NCI-H146 treated with DMSO at 0.1 percent for 48 hours (cell line): Measurements from ENCODE around the gene PDGFA.
A peak's percentile ranks its signal among the peaks of the same experiment; 100 is the strongest.

Experiments used
- DNase-seq: peaks from one replicate; lab custom pipeline; 2025; ENCODE audit not compliant: unreplicated experiment; lab: John Stamatoyannopoulos, UW

Gene PDGFA

GRCh38 chr7:537911-538634 lies 18.4 kb upstream of the PDGFA start:
- DNase-seq, result no peak

- no peak for DNase-seq
These were observed 16.6 kb upstream of the PDGFA start for GRCh38 chr7:536231-536630.

GRCh38 chr7:534959-535358 lies 15.3 kb upstream of the PDGFA start:
- no peak for DNase-seq

- no peak for DNase-seq
These were observed 14.4 kb upstream of the PDGFA start for GRCh38 chr7:534075-534474.

DNA sequence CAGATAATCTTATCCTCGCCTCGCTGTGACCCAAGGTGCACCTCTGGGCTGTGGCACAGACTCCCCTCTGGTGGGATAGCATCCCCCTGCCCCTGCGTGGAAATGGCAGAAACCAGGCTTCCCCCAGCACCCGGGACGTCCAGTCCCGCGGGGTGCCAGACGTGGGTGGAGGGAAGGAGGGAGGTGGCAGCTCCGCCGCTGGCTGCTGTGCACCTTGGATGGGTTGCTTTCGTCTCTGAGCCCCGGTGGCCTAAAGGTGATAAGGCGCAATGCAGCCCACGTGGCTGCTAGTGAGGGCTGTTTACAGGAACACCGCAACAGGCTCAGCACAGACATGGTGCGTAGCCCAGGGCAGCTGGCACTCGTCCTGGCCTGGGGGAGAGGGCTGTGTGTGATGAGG lies 13.6 kb upstream of the PDGFA start:
- DNase-seq, result no peak

DNA sequence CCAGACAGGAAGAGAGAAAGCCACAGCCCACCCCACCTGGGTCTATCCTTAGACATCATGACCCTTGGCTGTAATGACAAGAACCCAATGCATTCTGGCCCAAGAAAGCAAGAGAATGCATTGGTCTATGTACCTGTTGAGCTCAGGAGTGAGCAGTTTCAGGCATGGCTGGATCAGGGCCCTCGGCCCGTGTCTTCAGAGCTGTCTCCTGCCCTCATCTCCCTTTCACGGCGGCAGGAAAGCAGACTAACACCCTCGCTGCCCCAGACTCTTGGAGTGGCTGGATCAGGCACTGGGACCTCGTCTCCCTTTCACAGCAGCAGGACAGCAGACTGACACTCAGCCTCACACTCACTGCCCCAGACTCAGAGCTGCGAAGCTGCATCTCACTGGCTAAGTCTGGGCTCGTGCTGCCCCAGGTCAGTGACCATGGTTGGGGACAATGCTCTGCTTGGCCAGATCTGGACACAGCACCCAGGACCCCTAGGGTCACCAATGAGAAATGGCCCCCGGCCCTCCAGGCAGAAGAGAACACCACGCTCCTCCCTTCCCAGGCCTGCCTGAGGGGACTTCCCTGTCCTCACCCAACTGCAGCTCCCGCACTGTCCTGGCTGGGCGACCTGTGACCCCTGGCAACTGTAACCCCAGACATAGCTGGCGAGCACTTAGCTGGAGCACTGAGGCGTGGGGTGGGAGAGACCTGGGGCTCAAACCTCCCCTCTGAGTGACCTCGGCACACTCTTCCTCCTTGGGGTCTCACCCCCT lies 12.9 kb upstream of the PDGFA start:
- no peak for DNase-seq

GRCh38 chr7:531777-532176 lies 12.1 kb upstream of the PDGFA start:
- DNase-seq, result no peak

- DNase-seq, result no peak
These were observed 8.8 kb upstream of the PDGFA start for GRCh38 chr7:528451-528850.

DNA sequence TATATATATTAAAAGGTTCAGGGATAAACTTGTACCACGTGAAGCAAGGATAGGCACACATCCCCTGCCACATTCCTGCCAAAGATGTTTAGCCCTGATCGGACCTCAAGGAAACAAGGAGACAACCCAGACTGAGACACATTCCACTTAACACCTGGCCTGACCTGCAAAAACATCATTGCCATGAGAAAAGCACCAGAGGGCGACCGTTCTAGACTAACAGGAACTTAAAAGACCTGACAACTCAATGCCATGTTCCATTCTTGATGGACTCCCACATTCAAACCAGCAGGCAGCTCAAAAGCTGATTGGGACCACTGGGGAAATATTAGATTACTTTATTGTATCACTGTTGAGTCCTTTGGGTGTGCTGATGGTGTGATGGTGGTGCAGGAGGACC lies 8.1 kb upstream of the PDGFA start:
- DNase-seq, result no peak

GRCh38 chr7:526460-527034 lies 6.9 kb upstream of the PDGFA start:
- no peak for DNase-seq

DNA sequence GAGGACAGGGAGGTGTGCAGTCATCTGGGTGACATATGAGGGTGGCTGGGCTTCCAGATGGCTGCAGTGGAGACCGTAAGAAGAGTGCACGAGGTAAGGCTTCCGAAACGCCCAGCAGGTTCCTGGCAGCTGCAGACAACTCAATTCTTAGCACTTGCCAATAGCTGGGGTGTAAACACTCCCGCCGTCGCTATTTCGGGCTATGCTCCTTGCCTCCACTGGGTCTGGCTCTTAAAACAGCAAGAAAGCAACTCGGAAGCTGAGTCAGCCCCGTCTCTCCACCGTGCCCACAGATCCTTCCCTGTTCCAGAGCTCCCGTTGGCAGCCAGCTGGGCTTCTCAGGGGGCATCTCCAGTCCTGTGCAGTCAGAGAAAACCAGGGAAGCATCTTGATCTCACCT lies 6.1 kb upstream of the PDGFA start:
- no peak for DNase-seq

DNA sequence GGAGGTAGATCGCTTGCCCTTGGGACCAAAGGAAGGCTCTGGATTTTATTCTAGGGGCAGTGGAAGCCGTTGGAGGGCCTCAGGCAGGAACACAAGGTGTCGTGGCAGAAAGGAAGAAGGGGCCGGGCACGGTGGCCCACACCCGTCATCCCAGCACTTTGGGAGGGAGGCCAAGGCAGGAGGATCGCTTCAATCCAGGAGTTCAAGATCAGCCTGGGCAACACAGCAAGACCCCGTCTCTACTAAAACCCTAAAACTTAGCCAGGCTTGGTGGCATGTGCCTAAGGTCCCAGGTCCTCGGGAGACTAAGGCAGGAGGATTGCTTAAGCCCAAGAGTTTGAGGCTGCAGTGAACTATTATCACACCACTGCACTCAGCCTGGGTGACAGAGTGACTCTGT lies 5.2 kb upstream of the PDGFA start:
- DNase-seq, result no peak

GRCh38 chr7:523347-524336 lies 4.0 kb upstream of the PDGFA start:
- DNase-seq, result no peak

GRCh38 chr7:522951-523314 lies 3.3 kb upstream of the PDGFA start:
- no peak for DNase-seq

- DNase-seq, result no peak
These were observed 2.7 kb upstream of the PDGFA start for GRCh38 chr7:522071-522950.

- no peak for DNase-seq
These were observed 1.8 kb upstream of the PDGFA start for GRCh38 chr7:521221-522070.

GRCh38 chr7:520503-521161 lies 986 bp upstream of the PDGFA start:
- DNase-seq, result no peak

DNA sequence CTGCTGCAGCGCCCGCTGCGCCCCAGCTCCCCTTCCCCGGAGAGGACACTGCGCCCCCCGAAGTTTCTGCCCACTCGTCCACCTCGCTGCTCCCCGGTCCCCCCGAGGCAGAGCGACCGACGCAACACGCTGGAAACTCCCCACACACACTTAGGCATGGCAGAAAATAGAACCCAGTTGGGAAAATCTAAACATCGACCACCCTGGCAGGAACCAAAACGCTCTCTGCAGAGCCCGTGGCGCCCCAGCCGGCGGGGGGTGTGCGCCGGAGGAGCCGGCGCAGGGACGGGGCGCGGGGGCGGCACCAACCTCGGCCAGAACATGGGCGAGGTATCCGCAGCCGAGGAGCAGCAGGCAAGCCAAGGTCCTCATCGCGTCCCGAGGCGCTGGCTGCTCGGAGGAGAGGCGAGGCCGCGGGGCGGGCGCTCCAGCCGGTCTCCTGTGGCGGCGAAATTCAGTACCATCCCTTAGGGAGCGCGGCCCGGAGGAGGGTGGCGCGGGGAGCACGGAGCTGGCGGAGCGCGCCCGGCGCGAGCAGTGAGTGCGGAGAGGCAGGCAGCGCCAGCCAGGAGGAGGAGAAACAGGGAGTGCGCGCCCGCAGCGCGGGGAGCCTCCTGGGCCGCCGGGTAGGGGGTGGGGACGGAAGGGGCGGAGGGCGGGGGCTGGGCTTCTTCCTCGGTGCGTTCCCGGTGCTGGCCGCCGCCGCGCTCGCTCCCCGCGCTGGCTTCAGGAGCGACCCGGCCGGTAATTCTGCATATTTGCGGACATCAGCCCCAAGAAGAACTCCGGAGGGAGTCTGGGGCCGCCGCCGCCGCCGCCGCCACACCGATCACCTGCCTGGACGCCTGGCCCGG lies 789 bp downstream of the PDGFA start:
- peak; percentile 67 for DNase-seq
